H9 (cell line): ENCODE results near the gene STX16. TPM values are rescaled to one million over a fixed set of nuclear protein-coding genes. Genes with fewer than 3 reads are reported as not detected.

Experiments used
- DNase-seq: peaks from one replicate; pipeline ENCODE4 v3.0.0-alpha.2; 2017
- H2AFZ ChIP-seq: one replicate; pipeline ENCODE4 v1.6.1; 2013; ENCODE audit warnings: mild to moderate bottlenecking, low read length, control low read depth, moderate library complexity
- H2AK5ac ChIP-seq: 2 replicates; pipeline ENCODE4 v1.6.1; 2013; ENCODE audit warnings: low read length, control low read depth, mixed read lengths; ENCODE audit not compliant: insufficient read length
- H2BK120ac ChIP-seq: one replicate; pipeline ENCODE4 v1.6.1; 2013; ENCODE audit warnings: low read depth, mild to moderate bottlenecking, low read length, control low read depth, inconsistent platforms; ENCODE audit not compliant: poor library complexity, severe bottlenecking
- H2BK12ac ChIP-seq: 2 replicates; pipeline ENCODE4 v1.6.1; 2013; ENCODE audit warnings: low read length, control low read depth, mixed read lengths, low read depth; ENCODE audit not compliant: insufficient read length
- H2BK15ac ChIP-seq: 2 replicates; pipeline ENCODE4 v1.6.1; 2013; ENCODE audit warnings: low read depth, low read length, control low read depth
- H2BK20ac ChIP-seq: one replicate; pipeline ENCODE4 v1.6.1; 2013; ENCODE audit warnings: low read depth, mild to moderate bottlenecking, low read length, control low read depth, inconsistent platforms; ENCODE audit not compliant: poor library complexity, severe bottlenecking
- H2BK5ac ChIP-seq: 2 replicates; pipeline ENCODE4 v1.6.1; 2013; ENCODE audit warnings: low read length, control low read depth, mixed read lengths; ENCODE audit not compliant: insufficient read length
- H3K14ac ChIP-seq: 2 replicates; pipeline ENCODE4 v1.6.1; 2013; ENCODE audit warnings: low read length, control low read depth; ENCODE audit not compliant: insufficient read depth
- H3K18ac ChIP-seq: 2 replicates; pipeline ENCODE4 v1.6.1; 2013; ENCODE audit warnings: low read depth, mild to moderate bottlenecking, mixed read lengths, low read length, control low read depth; ENCODE audit not compliant: insufficient read length
- H3K23ac ChIP-seq: 2 replicates; pipeline ENCODE4 v1.6.1; 2013; ENCODE audit warnings: low read length, control low read depth, mixed read lengths, low read depth; ENCODE audit not compliant: insufficient read length
- H3K23me2 ChIP-seq: 2 replicates; pipeline ENCODE4 v1.6.1; 2013; ENCODE audit warnings: low read depth, mild to moderate bottlenecking, mixed read lengths, low read length, control low read depth; ENCODE audit not compliant: insufficient read length, poor library complexity, severe bottlenecking
- H3K27ac ChIP-seq: 2 replicates; pipeline ENCODE4 v1.5.1; 2013; ENCODE audit warnings: low read length, control low read depth, mixed read lengths, low read depth; ENCODE audit not compliant: insufficient read length
- H3K27me3 ChIP-seq: 2 replicates; pipeline ENCODE4 v1.6.1; 2013; ENCODE audit warnings: low read length, control low read depth, inconsistent platforms; ENCODE audit not compliant: insufficient read depth
- H3K4ac ChIP-seq: 2 replicates; pipeline ENCODE4 v1.6.1; 2013; ENCODE audit warnings: low read depth, mild to moderate bottlenecking, control low read depth, inconsistent platforms, low read length, moderate library complexity
- H3K4me1 ChIP-seq: 2 replicates; pipeline ENCODE4 v1.6.1; 2013; ENCODE audit warnings: low read length, control low read depth, inconsistent platforms; ENCODE audit not compliant: insufficient read depth
- H3K4me2 ChIP-seq: 2 replicates; pipeline ENCODE4 v1.6.1; 2013; ENCODE audit warnings: low read length, control low read depth, mixed read lengths; ENCODE audit not compliant: insufficient read length, insufficient read depth
- H3K56ac ChIP-seq: 2 replicates; pipeline ENCODE4 v1.6.1; 2013; ENCODE audit warnings: low read depth, mild to moderate bottlenecking, mixed read lengths, low read length, control low read depth; ENCODE audit not compliant: insufficient read length
- H3K79me1 ChIP-seq: 2 replicates; pipeline ENCODE4 v1.6.1; 2013; ENCODE audit warnings: low read depth, mild to moderate bottlenecking, moderate library complexity, low read length, control low read depth, inconsistent platforms; ENCODE audit not compliant: insufficient read depth, poor library complexity, severe bottlenecking
- H3K79me2 ChIP-seq: 2 replicates; pipeline ENCODE4 v1.6.1; 2013; ENCODE audit warnings: low read length, control low read depth, inconsistent platforms; ENCODE audit not compliant: insufficient read depth
- H3K9ac ChIP-seq: 2 replicates; pipeline ENCODE4 v1.6.1; 2013; ENCODE audit warnings: low read length, control low read depth, mixed read lengths; ENCODE audit not compliant: insufficient read length; ENCODE audit errors: extremely low read depth
- H3K9me3 ChIP-seq: one replicate; pipeline ENCODE4 v1.6.1; 2013; ENCODE audit warnings: low read depth, low read length, inconsistent platforms; ENCODE audit not compliant: control insufficient read depth
- H3T11ph ChIP-seq: one replicate; pipeline ENCODE4 v1.6.1; 2013; ENCODE audit warnings: mild to moderate bottlenecking, low read length, control low read depth, inconsistent platforms
- H4K20me1 ChIP-seq: one replicate; pipeline ENCODE4 v1.6.1; 2013; ENCODE audit not compliant: control insufficient read depth, insufficient read length, insufficient read depth
- H4K5ac ChIP-seq: 2 replicates; pipeline ENCODE4 v1.6.1; 2013; ENCODE audit warnings: low read depth, mild to moderate bottlenecking, mixed read lengths, low read length, control low read depth; ENCODE audit not compliant: insufficient read length
- H4K8ac ChIP-seq: replicated peaks from 2 replicates; pipeline ENCODE4 v1.6.1; 2013; ENCODE audit warnings: low read length, control low read depth, mixed read lengths, low read depth; ENCODE audit not compliant: insufficient read length
- H4K91ac ChIP-seq: 2 replicates; pipeline ENCODE4 v1.6.1; 2013; ENCODE audit warnings: low read depth, mild to moderate bottlenecking, moderate library complexity, mixed read lengths, low read length, control low read depth; ENCODE audit not compliant: insufficient read length
- H3K27ac Mint-ChIP-seq, 3 experiments: 2 replicates in 2 of 3; 3 replicates in 1 of 3; pipeline ENCODE4 v1.8.0; 2020 to 2021; ENCODE audit warnings: mixed read lengths in 3 of 3, mild to moderate bottlenecking in 1 of 3, moderate library complexity in 1 of 3
- H3K27me3 Mint-ChIP-seq: 2 replicates; pipeline ENCODE4 v1.8.0; 2021; ENCODE audit warnings: low read depth, mild to moderate bottlenecking, moderate library complexity, mixed read lengths
- H3K36me3 Mint-ChIP-seq, 3 experiments: 2 replicates in 2 of 3; 3 replicates in 1 of 3; pipeline ENCODE4 v1.8.0; 2020 to 2021; ENCODE audit warnings: low read depth in 3 of 3, mixed read lengths in 3 of 3; ENCODE audit not compliant: insufficient read depth in 1 of 3
- H3K4me1 Mint-ChIP-seq, 2 experiments: 2 replicates each; pipeline ENCODE4 v1.8.0; 2020; ENCODE audit warnings: mixed read lengths in 2 of 2
- H3K4me3 Mint-ChIP-seq, 2 experiments: 2 replicates in 1 of 2; 3 replicates in 1 of 2; pipeline ENCODE4 v1.8.0; 2020 to 2021; ENCODE audit warnings: mild to moderate bottlenecking in 2 of 2, mixed read lengths in 2 of 2, moderate library complexity in 1 of 2
- H3K9me3 Mint-ChIP-seq, 2 experiments: 2 replicates in 1 of 2; 3 replicates in 1 of 2; pipeline ENCODE4 v1.8.0; 2020; ENCODE audit warnings: mild to moderate bottlenecking in 2 of 2, mixed read lengths in 2 of 2, moderate library complexity in 1 of 2
- CTCF ChIP-seq: fragments of 200-600 bp; sonication (generic); conservative IDR thresholded peaks from 3 replicates; pipeline ENCODE4 v1.8.0; 2021; ENCODE audit warnings: antibody characterized with exemption, mild to moderate bottlenecking
- WGBS: extraction: QIAGEN DNeasy Blood & Tissue Kit; methylation state at CpG from one replicate; pipeline ENCODE4 v1.1.7; 2013; ENCODE audit warnings: missing lambda C conversion rate, low lambda C conversion rate, mixed read lengths; ENCODE audit not compliant: insufficient read length; ENCODE audit errors: extremely low coverage; 5-methylcytosine and 5-hydroxymethylcytosine counted together
- total RNA-seq: library from RNA; stranded (reverse); gene quantifications from 2 replicates; pipeline ENCODE4 v1.2.1, GENCODE V29; 2021

Gene STX16
- total RNA-seq, 1 experiment from 2014 or later: 87.8 TPM

GRCh38 chr20:58649288-58650180, 1.5 kb upstream of the STX16 start:
- Histone ChIP-seq H2BK12ac (no peak overlapping the region), H2BK15ac (no peak overlapping the region), H3K23me2 (peaks cover 21% of the 10 kb centered on the region), H3T11ph (no peak overlapping the region), H4K8ac (no peak overlapping the region), H3K4me1 (no peaks in the 10 kb centered on the region), H4K20me1 (no peaks in the 10 kb centered on the region), H4K91ac (no peak overlapping the region), H3K18ac (no peak overlapping the region), H3K79me2 (peaks cover 6% of the 10 kb centered on the region; the same call in 1 of the 2 replicates), H3K27me3 (no peaks in the 10 kb centered on the region; the same call in 1 of the 2 replicates), H3K23ac (no peak overlapping the region), H3K9me3 (no peaks in the 10 kb centered on the region), H3K4me2 (peak overlapping the region; percentile 49), H3K27ac (no peak overlapping the region), H3K79me1 (no peaks in the 10 kb centered on the region), H2BK20ac (no peak overlapping the region), H3K9ac (peak overlapping the region; percentile 16), H4K5ac (no peak overlapping the region), H3K14ac (no peak overlapping the region), H2AK5ac (no peak overlapping the region), H3K4ac (no peak overlapping the region), H2BK5ac (no peak overlapping the region), H2BK120ac (no peak overlapping the region), H2AFZ (no peak overlapping the region), H3K56ac (no peak overlapping the region)
- Mint-ChIP-seq H3K36me3 (peaks cover 0 to 5% (median 2%) of the 10 kb centered on the region in 3 experiments; a peak in 4 of 7 replicates), H3K9me3 (no peaks in the 10 kb centered on the region; a peak in 1 of 5 replicates), H3K4me1 (peaks cover 19 to 22% of the 10 kb centered on the region in 2 experiments), H3K27me3 (peaks cover 2% of the 10 kb centered on the region; the same call in 1 of the 2 replicates), H3K27ac (no peak overlapping the region), H3K4me3 (peak overlapping the region; percentile 46 to 65)
- TF ChIP-seq CTCF: no peak
- WGBS: no CpG with 5 or more reads among the region's 73 CpGs
- DNase-seq: no peak
